ENCODE results near the gene GCFC2.

DNA sequence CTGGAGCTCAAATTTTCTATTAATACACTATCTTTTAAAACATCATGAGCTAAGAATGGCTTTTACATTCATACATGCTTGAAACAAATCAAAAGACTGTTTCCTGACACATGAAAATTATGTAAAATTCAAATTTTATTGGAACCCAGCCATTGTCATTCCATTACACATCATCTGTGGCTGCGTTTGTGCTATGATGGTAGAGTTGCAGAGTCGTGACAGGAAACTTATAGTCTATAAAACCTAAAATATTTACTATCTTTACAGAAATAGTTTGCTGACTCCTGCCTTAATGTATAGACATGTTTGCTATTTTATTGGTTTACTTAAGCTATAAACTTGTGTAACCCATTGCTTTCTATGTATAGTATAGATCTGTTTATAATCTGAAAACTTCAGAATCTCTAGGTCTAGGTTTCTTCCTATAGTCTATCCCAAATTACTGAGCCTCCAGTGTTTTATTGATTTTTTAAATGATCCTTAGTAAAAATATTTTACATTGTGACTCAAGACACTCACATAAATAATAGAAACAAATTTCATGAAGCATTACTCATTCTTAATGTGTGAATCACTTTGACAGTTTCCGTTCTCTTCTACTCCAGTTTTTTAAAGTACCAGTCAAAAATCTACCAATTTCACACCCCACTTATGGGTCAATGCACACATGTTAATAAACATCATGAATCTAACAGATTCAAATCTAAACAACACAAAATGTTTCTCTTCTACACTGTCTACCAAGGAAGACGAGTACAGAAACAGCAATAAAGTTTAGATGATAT lies 90.6 kb downstream of the GCFC2 start:
- no peak for TF ChIP-seq CTCF (IDR thresholded peaks at IDR 0.05; ENCODE audit: extremely low read depth in 1 of 2, insufficient read depth in 1 of 2, low read depth in 1 of 2, low read length in 2 of 2)
- no peak for TF ChIP-seq EZH2 (IDR thresholded peaks at IDR 0.05; ENCODE audit: borderline replicate concordance, low read depth, low read length, severe bottlenecking)
- no peak for TF ChIP-seq POLR2AphosphoS5 (IDR thresholded peaks at IDR 0.05; ENCODE audit: insufficient read depth, low read depth, low read length)
- no peak for TF ChIP-seq POLR2A (IDR thresholded peaks at IDR 0.05; ENCODE audit: low read depth, low read length)
- TF ChIP-seq MAX (IDR thresholded peaks at IDR 0.05; ENCODE audit: insufficient read depth, insufficient read length) = no peak
- TF ChIP-seq JUN (IDR thresholded peaks at IDR 0.05; ENCODE audit: borderline replicate concordance, insufficient read depth, insufficient read length, low read depth) = peak; percentile 58
- TF ChIP-seq FOS (IDR thresholded peaks at IDR 0.05; ENCODE audit: borderline replicate concordance, insufficient read depth, low read length) = peak; percentile 52
- TF ChIP-seq GATA2 (IDR thresholded peaks at IDR 0.05; ENCODE audit: insufficient read depth, insufficient read length, low read depth, low read length) = no peak
